ENCODE results near the gene LEF1.

The LEF1 gene

DNA sequence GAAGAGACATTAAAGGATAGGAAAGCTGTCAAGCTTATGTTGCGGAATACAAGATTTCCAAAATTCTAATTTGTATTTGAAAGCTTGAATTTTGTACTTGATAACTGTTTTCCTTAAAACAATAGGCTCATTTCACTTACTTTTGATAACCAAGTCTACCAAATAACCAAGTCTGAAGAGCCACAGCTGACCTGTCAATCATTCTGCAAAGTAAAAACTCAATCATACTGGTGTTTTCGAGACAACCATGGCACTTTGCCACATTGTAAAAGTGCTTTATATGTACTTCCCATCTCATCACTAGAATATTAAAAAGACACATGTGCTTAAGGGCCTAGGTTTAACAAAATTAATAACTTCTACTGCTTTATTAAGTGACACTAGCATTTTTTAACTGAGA is 47.9 kb downstream of the LEF1 start:
- Histone ChIP-seq H2AFZ (ENCODE audit: low read depth, low read length) (no peak overlapping the region), H3K4me2 (ENCODE audit: low read length) (no peak overlapping the region), H3K36me3 (replicated peaks; ENCODE audit: low read depth, low read length) (no peaks in the 10 kb centered on the region), H3K9me3 (ENCODE audit: insufficient read depth, low read length) (no peaks in the 10 kb centered on the region), H3K79me2 (ENCODE audit: low read length) (peaks cover 16% of the 10 kb centered on the region; the same call in 1 of the 2 replicates), H3K27ac (ENCODE audit: low read length) (no peak overlapping the region), H3K9ac (ENCODE audit: low read length) (no peak overlapping the region), H3K27me3 (ENCODE audit: low read depth, low read length) (no peaks in the 10 kb centered on the region), H3K4me3 (ENCODE audit: low read length) (no peak overlapping the region), H3K4me1 (ENCODE audit: low read length) (peaks cover 20% of the 10 kb centered on the region), H4K20me1 (ENCODE audit: insufficient read depth, low read length) (no peaks in the 10 kb centered on the region)
- TF ChIP-seq, protein P1, sequence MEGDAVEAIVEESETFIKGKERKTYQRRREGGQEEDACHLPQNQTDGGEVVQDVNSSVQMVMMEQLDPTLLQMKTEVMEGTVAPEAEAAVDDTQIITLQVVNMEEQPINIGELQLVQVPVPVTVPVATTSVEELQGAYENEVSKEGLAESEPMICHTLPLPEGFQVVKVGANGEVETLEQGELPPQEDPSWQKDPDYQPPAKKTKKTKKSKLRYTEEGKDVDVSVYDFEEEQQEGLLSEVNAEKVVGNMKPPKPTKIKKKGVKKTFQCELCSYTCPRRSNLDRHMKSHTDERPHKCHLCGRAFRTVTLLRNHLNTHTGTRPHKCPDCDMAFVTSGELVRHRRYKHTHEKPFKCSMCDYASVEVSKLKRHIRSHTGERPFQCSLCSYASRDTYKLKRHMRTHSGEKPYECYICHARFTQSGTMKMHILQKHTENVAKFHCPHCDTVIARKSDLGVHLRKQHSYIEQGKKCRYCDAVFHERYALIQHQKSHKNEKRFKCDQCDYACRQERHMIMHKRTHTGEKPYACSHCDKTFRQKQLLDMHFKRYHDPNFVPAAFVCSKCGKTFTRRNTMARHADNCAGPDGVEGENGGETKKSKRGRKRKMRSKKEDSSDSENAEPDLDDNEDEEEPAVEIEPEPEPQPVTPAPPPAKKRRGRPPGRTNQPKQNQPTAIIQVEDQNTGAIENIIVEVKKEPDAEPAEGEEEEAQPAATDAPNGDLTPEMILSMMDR (IDR thresholded peaks at IDR 0.05; ENCODE audit: low read depth, low read length): no peak
- no peak for TF ChIP-seq EZH2phosphoT487 (IDR thresholded peaks at IDR 0.05; ENCODE audit: low read depth)

DNA sequence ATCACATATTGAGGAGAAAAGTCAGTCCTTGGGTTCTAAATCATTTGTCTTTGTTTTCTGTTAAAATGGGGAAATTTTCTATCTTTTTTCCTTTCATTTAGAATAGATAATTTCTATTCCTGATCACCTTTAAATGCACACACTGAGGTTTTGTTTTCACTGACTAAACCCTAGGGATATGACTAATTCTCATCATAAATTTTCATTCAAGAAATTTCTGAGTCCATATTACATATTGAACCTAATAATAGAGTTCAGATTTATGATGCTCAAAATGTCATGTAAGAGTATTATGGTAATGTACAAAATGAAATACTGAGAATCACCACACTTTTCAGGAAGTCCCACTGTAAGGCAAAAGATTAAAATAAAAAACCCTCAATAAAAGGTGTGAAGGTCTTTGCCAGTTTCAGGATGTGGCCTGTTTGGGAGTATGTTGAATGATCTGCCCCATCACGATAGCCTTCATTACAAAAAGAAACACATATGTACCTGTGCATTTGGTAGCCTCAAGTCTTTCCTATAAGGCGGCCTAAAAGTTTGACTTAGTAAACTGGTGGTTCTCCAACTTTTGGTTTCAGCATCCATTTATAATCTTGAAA is 49.4 kb downstream of the LEF1 start:
- Histone ChIP-seq H3K27me3 (ENCODE audit: low read depth, low read length) (no peaks in the 10 kb centered on the region), H3K4me3 (ENCODE audit: low read length) (no peak overlapping the region), H3K4me2 (ENCODE audit: low read length) (no peak overlapping the region), H3K9ac (ENCODE audit: low read length) (no peak overlapping the region), H2AFZ (ENCODE audit: low read depth, low read length) (no peak overlapping the region), H4K20me1 (ENCODE audit: insufficient read depth, low read length) (no peaks in the 10 kb centered on the region), H3K36me3 (replicated peaks; ENCODE audit: low read depth, low read length) (no peaks in the 10 kb centered on the region), H3K79me2 (ENCODE audit: low read length) (peaks cover 15% of the 10 kb centered on the region; the same call in 1 of the 2 replicates), H3K27ac (ENCODE audit: low read length) (no peak overlapping the region), H3K4me1 (ENCODE audit: low read length) (peaks cover 20% of the 10 kb centered on the region), H3K9me3 (ENCODE audit: insufficient read depth, low read length) (no peaks in the 10 kb centered on the region)
- no peak for TF ChIP-seq EZH2phosphoT487 (IDR thresholded peaks at IDR 0.05; ENCODE audit: low read depth)
- TF ChIP-seq, protein P1 (IDR thresholded peaks at IDR 0.05; ENCODE audit: low read depth, low read length): no peak

DNA sequence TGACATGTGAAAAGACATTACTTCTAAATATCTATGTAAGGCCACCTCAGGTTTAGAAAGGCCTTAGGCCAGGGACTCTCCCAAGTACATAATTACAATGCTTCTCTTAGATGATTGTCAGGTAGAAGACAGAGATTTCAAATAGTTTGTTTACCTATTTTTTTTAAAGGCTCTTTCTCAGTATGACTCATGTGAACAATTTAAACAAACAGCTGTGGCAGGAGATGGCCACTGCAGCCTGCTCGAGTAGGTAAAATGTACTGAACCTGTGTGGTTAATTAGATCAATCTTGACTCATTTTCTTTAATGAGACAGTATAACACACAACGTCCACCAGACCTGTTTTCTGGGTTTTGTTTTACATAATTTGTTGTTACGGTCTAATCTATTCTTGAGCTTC is 50.2 kb downstream of the LEF1 start:
- Histone ChIP-seq H3K4me1 (ENCODE audit: low read length) (peaks cover 21% of the 10 kb centered on the region), H3K79me2 (ENCODE audit: low read length) (peaks cover 21% of the 10 kb centered on the region; the same call in 1 of the 2 replicates), H3K4me3 (ENCODE audit: low read length) (no peak overlapping the region), H3K9me3 (ENCODE audit: insufficient read depth, low read length) (no peaks in the 10 kb centered on the region), H4K20me1 (ENCODE audit: insufficient read depth, low read length) (no peaks in the 10 kb centered on the region), H3K4me2 (ENCODE audit: low read length) (no peak overlapping the region), H2AFZ (ENCODE audit: low read depth, low read length) (no peak overlapping the region), H3K27me3 (ENCODE audit: low read depth, low read length) (no peaks in the 10 kb centered on the region), H3K27ac (ENCODE audit: low read length) (no peak overlapping the region), H3K9ac (ENCODE audit: low read length) (no peak overlapping the region), H3K36me3 (replicated peaks; ENCODE audit: low read depth, low read length) (no peaks in the 10 kb centered on the region)
- TF ChIP-seq, protein P1 (IDR thresholded peaks at IDR 0.05; ENCODE audit: low read depth, low read length): no peak

DNA sequence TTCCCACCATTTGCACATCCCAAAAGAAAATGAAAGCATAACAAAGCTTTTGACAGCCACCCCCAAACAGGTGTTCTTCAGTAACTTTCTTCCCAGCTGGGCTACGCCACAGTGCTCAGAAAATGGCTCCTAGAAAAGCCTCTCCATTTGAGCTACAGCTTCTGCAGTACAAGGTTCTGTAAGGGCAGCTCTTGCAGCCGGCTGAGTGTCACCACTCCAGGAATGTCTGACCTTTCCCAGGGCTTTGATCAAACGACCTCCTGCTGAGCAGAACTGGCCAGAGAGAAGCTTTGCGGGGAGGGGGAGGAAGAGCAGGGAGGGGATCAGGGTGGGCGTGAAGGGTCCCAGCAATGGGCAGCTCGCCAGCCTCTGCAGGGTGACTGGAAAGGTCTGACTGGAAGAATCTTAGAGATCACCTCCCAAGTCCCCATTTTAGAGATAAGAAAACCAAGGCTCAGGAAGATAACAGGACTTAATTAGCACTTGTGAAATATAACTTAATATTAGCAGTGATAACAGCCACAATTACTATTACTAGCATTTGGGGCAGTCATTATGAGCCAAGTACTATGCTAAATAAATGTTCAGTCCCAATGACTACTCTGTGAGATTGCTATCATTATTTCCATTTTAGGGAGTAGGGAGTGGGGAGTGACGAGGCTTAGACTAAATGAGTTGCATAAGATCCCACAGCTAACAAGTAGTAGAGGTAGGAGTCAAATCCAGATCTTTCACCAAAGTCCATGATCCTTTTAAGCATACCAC is 51.1 kb downstream of the LEF1 start:
- no peak overlapping the region for H3K9ac ChIP-seq (ENCODE audit: low read length)
- H3K9me3 ChIP-seq (ENCODE audit: insufficient read depth, low read length): no peaks in the 10 kb centered on the region
- no peak overlapping the region for H3K27ac ChIP-seq (ENCODE audit: low read length)
- H3K79me2 ChIP-seq (ENCODE audit: low read length): peaks cover 26% of the 10 kb centered on the region; the same call in 1 of the 2 replicates
- H3K4me2 ChIP-seq (ENCODE audit: low read length): no peak overlapping the region
- no peak overlapping the region for H3K4me3 ChIP-seq (ENCODE audit: low read length)
- H3K4me1 ChIP-seq (ENCODE audit: low read length): peaks cover 27% of the 10 kb centered on the region
- no peaks in the 10 kb centered on the region for H4K20me1 ChIP-seq (ENCODE audit: insufficient read depth, low read length)
- no peak for TF ChIP-seq EZH2phosphoT487 (IDR thresholded peaks at IDR 0.05; ENCODE audit: low read depth)
- TF ChIP-seq, protein P1 (IDR thresholded peaks at IDR 0.05; ENCODE audit: low read depth, low read length): no peak
- H2AFZ ChIP-seq (ENCODE audit: low read depth, low read length): no peak overlapping the region
- H3K27me3 ChIP-seq (ENCODE audit: low read depth, low read length): no peaks in the 10 kb centered on the region
- H3K36me3 ChIP-seq (replicated peaks; ENCODE audit: low read depth, low read length): no peaks in the 10 kb centered on the region
